A673 (cell line): ENCODE results near the gene DENND5B.
A peak's percentile ranks its signal among the peaks of the same experiment; 100 is the strongest.
"Not testable (repeated sequence)": the region's sequence is repeated elsewhere in the genome, so short reads cannot be mapped to it uniquely, and the experiment has no call there.

Experiments used
- CTCF ChIP-seq: fragments of 300-800, 200-600 bp; sonication (generic); conservative IDR thresholded peaks from 2 replicates; pipeline ENCODE4 v1.5.1; 2017; ENCODE audit warnings: low read depth, mild to moderate bottlenecking, antibody characterized with exemption, low read length, moderate library complexity, mixed read lengths
- EZH2 ChIP-seq: fragments of 200-600 bp; sonication (generic); IDR thresholded peaks from 2 replicates; pipeline ENCODE4 v1.6.1; 2017; ENCODE audit warnings: borderline replicate concordance, low read depth, mild to moderate bottlenecking, mixed read lengths, antibody characterized with exemption, low read length; ENCODE audit not compliant: poor library complexity, severe bottlenecking

DNA sequence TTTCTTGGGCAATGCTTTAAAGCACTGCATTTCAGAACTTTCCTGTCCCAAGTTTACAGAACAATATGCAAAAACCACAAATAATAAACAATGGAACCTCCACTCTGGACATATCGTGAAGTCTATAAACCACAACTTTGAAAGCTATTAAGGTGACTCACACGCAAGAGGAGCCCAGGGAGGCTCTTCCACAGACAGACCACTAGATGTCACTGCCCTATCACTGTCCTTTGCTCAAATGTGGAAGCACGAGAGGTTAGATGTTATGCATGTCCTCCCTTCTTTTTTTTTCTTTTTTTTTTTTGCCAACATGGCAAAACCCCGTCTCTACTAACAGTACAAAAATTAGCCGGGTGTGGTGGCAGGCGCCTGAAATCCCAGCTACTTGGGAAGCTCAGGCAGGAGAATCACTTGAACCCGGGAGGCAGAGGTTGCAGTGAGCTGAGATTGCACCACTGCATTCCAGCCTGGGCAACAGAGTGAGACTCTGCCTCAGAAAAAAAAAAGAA, 187.8 kb downstream of the DENND5B start:
- TF ChIP-seq CTCF = peak; percentile 90
- TF ChIP-seq EZH2 = not testable (repeated sequence)
